Activated CD4-positive, alpha-beta T cell treated with anti-CD3 and anti-CD28 coated beads, Interleukin-2, amount 50 U/mL, for 48 hours (primary cell): ENCODE data around the gene SPATA13.
"Not testable (repeated sequence)": the region's sequence is repeated elsewhere in the genome, so short reads cannot be mapped to it uniquely, and the experiment has no call there.

Source experiments
- DNase-seq, 2 experiments: peaks; one replicate each; pipeline ENCODE4 v3.0.0-alpha.2; 2020

SPATA13 gene

DNA sequence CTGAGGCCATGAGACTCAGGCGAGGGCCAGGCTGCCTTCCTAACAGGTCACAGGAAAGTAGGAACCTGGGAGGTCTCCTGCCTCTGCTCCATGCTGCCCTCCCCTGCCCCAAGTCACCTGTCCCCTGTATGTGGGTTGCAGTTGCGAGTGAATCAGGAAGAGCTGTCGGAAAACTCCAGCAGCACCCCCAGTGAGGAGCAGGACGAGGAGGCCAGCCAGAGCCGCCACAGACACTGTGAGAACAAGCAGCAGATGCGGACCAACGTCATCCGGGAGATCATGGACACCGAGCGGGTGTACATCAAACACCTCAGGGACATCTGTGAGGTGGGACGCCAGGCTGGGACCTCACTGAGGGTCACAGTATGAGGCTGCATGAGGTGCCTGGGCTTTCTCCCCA is 126.1 kb downstream of the SPATA13 start:
- no peak for DNase-seq

DNA sequence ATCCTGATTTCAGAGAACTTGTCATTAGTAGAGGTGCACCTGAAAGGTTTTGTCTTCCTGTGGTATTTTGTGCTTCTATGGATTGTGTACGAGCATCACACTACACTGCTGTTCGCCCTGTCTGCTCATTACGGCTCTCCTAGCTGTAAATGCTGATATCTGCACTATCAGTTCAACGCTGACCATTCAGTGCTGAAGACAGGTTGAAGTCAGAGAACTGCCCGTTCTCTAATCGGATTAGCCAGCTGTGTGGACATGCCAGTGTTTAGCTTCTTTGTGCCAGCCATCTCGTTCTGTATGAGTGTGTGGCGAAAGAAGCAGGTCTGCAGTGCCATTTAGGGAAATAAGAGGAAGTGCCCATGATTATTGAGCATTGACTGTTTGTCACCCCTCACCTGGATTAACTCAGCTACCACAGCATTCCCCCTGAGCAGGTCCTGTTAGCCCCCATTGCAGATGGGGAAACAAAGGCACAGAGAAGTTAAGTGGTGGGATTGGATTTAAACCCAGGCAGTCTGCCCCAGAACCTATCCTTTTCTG is 127.3 kb downstream of the SPATA13 start:
- no peak for DNase-seq

DNA sequence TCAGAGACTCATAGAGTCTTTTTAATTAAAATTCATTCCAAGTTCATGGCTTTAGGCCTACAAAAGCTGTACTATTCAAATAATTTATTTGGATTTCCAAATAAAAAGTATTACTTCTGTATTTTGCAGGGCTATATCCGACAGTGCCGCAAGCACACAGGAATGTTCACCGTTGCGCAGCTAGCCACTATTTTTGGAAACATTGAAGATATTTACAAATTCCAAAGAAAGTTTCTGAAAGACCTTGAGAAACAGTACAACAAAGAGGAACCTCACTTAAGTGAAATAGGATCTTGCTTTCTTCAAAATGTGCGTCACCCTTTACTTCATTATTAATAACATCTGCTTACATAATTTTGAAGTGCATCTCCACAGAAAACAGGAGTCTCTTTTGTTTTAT is 128.3 kb downstream of the SPATA13 start:
- DNase-seq: no peak

DNA sequence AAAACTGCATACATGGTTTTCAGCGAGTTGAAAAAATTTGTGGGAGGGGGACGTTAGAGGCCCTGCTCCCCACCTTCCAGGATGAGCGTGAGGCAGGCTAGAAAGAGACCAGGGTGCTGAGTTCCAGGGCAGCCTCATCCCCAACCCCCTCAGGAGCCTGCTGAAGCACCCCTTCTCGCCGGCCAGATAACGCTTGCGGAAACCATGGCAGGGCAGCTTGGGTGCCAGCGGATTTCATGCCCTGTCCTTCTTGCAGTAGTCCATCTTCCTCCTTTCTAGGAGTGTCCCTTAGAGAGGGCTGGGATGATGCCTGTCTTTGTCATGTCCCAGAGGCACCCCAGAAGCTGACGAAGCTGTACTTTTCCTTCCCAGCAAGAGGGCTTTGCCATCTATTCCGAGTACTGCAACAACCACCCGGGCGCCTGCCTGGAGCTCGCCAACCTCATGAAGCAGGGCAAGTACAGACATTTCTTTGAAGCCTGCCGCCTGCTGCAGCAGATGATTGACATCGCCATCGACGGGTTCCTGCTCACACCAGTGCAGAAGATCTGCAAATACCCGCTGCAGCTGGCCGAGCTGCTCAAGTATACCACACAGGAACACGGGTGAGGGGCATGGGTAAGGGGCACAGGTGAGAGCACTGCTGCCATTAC is 129.9 kb downstream of the SPATA13 start:
- no peak for DNase-seq

DNA sequence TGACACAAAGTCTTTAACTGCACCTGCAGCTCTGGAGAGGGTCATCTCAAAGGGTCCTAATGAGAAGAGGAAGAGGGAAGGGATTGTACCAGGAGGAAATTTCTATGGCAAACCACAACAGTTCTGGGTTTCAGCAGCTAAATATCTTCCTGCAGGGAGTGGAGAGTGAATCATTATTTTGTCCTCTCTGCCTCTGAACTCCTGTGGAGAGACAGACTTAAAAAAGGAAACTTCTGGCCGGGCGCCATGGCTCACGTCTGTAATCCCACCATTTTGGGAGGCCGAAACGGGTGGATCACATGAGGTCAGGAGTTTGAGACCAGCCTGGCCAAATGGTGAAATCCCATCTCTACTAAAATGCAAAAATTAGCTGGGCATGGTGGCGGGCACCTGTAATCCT is 132.0 kb downstream of the SPATA13 start:
- DNase-seq: no peak

DNA sequence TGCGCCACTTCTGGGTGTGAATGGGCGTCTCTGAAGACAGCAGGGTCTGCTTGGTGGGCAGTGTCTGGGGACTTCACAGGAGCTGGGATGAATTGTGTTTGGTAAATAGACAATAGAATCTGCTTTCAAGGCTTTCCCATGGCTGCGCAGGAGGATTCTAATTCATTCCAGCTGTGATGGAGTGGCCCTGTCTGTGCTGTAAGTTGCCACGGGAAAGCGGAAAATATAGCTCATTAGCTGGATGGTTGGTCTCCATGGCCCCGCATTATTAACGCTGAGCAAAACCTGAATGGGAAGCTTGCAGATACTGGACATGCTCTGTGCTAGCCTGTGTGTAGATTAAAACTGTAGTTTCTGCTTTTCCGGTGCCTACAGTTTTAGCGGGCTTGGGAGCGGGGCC is 133.2 kb downstream of the SPATA13 start:
- no peak for DNase-seq

DNA sequence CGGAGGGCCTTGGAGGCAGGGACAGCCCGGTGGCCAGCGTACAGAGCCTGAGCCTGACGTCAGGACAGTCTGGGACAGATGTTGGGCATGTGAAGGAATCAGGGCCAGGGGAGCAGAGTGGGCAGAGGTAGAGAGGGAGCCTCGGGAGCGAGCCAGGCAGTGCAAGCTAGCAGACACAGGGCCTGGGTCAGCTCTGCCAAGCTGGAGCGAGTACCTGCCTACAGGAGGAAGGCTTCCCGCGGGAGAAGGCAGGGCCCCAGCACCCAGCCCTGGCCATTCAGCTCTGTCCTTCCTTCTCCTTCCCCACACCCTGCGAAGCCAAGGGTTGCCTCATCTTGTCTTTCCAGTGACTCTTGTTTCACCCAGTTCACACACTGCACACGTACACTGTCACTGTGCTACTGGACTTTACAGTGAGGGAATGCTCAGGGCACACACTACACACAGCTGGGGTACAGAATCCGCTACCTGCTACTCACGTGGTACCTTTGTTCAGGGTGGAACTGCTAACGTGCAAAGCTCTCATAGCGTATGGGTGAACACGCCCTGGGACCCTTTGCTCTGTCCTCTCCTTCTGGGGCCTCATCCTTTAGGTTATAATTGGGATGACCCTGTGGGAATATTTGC is 139.1 kb downstream of the SPATA13 start:
- no peak for DNase-seq

DNA sequence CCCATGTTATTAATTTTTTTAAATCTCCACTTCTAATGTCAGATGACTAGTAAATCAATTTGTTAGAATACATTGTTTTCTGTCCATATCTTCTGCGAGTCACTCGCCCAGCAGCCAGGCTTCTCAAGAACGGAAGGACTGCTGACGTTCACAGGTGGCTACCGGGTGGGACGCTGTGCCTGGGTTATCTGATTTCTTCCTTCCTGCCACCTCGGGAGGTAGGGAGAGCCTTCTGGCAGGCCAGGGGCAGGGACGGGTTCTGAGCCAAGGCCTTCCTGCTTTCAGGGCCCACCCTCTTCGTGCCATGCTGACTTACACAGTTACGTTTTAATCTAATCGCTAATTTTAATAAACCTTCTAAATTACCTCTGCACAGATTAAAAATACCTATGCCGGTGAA is 140.9 kb downstream of the SPATA13 start:
- DNase-seq: no peak

DNA sequence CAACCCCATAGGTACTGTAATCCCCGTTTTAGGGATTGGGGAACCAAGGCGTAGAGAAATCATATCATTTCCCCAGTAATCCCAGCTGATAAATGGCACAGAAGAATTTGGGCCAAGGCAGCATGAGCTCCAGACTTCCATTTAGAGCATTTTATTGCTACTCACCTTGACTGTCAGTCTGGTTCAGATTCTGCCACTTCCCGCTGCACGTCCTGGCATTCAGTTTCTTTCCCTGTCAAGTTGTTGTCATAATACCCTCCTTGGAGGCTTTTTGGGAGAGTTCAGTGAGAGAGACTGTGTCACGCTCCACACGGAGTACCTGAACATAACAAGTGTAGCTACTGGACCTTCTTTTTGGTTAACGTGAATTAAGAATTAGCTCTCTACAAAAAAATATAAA is 141.4 kb downstream of the SPATA13 start:
- DNase-seq: no peak

DNA sequence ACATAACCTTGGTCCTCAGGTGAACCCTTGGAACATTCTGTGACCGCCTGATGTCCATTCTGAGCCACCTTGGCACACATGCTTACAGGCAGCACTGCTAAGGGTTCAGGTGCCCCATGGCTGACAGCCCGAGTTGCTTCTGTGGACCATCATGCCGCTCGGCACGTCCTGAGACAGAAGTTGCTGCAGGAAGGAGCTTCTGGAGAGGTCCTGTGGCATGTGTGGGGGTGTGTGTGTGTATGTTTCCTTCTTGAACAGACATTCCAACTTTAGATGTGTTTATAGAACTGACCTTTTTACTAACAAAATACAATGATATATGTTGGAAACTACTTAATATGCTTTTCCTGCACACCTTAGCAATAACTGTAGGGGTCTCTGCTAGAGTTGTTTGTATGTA is 144.1 kb downstream of the SPATA13 start:
- no peak for DNase-seq

DNA sequence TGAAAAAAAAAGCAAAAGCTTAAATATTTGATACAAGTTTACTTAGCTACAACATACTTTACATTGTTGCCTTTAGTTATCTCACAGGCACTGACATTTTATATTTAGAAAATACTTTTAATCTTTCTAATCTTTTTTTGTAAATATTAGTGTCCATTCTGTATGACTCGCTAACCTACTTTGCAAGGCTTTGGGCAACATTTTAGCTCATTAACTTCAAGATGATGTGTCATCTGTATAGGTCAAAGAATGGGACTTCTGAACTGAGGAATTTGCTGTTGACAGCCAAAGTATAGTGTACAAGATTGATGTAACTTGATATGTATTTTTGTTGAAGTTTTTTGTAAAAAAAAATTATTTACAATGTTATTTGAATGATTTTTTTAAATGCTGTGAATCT is 146.1 kb downstream of the SPATA13 start:
- no peak for DNase-seq

DNA sequence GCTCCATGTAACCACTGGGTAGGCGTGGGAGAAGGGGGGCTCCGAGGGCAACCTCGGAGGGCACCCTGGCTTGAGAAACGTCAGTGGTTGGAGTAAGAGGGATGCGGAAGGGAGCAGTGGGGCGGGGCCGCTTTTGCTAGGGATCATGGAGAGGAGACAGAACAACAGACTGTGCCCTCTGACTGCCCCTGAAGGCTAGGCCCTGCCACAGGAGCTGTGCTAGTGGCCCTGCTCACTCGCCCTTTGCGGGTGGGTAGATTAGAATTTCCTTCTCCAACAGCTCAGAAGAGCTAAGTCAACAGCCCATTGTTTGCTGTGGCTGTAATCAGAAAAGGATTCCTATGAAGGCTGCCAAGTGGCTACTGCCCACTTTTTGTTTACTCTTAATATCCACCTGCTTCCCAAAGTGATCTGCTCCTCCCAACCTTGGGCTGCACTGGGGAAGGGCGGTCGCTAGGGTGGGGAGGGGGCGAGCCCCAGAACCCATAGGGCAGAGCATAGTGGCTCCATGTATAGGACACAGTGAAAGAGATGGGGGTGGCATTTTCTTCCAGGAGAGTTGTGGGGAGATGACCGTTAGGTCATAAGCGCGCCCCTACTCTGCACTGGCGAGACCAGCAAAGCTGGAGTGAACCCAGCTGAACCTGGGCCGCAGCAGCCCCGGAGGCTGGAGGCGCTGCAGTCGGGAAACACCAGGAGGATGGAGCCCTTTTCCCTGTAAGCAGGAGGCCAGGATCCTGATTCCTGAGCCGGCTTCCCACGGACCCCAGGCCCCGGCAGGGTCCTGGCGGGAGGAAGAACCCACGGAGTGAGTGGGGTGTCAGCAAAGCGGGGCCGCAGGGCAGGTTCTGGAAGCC is 146.9 kb downstream of the SPATA13 start:
- no peak for DNase-seq

DNA sequence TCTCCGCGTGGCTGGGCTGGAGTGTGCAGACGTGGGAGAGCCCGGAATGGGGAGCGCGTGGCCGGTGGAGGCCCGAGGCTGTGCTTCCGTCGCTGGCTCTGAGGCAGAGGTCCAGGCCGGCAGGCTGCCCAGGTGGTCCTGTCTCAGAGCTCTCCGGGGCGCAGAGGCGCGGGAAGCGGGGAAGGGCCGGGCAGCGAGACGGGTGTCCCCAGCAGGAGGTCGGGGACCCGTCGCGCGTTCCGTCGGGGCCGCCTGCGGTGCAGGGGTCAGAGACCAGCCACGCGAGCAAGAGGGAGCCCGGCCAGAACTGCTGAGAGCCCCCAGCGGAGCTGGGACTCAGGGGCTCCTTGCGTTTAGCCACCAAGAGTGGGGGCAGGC is 147.5 kb downstream of the SPATA13 start:
- DNase-seq: no peak

DNA sequence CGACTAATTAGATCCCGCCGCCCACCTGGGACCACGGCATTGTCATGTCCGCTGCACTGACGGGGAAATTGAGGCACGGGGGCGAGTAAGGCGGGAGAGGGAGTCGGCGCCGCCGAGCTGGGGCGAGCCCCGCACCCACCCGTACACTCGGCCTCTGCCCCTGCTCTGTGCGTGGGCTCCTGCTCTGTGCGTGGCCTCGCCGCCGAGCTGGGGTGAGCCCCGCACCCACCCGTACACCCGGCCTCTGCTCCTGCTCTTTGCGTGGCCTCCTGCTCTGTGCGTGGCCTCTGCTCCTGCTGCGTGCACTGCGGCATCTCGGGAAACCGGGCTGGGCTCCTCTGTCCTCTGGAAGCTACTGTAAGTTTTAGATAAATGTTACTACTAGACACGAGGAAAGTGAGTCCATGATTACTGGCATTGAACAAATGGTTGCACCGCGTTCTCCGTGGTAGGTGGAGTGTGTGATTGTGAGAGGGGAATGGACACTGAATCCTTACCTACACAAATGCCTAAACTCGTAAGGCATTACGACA is 148.0 kb downstream of the SPATA13 start:
- DNase-seq: no peak

DNA sequence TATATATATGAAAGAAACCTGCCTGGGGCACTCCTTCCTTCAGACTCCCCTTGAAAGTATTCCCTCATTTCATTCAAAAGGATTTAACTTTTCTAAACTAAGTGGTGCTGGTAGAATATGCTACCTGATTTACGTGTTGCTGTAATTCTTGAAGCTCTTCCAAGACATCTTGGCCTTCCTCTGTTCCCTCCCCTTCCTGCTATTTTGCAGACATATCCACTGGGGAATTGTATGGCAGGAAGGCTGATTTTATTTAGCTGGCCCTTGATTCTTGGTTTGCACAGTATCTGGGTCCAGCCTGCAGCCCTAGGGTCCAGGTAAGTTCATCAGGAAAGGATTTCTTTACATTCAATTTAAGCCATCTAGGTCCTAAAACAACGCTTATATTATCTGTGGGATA is 148.8 kb downstream of the SPATA13 start, which contains the start of gene C1QTNF9:
Gene C1QTNF9 (plus strand): TSS at position 281 of the 400 bp plus-strand sequence. CDS start 6,424 bp downstream, outside the sequence.
- not testable (repeated sequence) for DNase-seq

DNA sequence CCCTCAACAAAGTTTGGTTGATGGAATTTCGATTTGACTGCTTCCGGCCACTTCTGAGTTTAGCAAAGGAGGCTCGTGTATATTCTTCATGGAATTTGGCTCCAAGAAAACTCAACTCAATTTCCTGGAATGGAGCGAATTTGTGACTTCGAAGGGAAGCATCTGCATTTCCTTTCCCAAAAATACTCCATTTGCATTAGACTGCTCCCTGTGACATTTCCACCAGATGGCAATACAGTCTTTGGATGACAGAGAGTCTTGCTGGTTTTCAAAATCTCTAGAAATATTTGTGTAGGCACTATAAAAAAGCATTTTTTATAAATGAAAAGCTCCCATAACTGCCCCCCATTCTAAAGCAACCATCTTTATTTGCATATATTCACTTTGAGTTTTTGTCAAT is 152.9 kb downstream of the SPATA13 start:
- no peak for DNase-seq

DNA sequence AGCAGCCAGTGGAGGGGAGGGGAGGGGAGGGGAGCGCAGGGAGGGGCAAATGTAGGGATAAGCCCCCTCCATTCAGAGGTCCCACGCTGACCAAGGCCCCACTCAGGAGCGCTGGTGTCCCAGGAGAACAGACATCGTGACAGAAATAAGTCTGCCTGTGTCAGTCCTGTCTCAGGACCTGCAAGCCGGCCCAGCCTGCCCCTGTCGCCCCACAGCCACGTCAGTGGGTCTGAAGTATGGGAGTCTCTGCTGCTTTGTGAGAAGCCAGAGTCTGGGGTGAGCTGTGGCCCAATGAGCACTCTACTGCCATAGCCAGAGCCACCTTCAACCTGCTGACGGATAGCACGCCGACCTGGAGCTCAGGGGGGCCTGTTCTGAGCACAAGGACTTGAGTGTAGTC is 157.3 kb downstream of the SPATA13 start:
- not testable (repeated sequence) for DNase-seq

DNA sequence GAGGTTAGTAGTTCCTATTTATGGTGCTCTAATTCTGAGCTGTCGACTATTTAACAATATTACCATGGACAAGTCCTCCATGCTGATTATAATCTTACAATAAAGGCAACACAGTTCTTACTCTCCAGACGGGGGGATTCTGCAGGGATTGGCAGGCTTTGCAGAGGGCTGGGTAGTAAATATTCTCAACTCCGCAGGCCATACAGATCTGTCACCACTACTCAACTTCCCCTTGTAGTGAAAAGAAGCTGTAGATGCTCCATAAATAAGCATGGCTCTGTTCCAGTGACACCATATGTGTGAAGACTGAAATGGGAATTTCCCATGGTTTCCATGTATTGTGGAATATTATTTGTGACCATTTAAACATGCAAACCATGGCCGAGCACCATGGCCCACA is 158.4 kb downstream of the SPATA13 start:
- DNase-seq: not testable (repeated sequence)

DNA sequence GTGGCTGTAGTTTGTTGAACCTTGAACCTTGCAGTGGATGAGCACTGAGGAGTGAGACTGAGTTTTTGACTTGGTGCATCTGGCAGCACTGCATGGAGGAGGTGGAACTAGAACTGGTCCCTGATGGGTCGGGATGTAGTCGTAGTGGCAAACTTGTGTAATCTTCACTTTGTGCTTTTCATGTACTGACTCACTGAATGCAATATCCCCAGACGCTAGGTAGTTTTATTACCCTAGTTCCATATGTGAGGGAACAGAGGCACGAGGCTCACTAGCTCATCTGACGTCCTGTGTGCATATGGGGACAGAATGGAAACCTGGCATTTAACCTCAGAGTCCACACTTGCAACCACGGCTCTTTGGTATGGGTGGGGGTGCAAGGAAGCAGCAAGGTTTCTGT is 159.1 kb downstream of the SPATA13 start:
- DNase-seq: not testable (repeated sequence)

DNA sequence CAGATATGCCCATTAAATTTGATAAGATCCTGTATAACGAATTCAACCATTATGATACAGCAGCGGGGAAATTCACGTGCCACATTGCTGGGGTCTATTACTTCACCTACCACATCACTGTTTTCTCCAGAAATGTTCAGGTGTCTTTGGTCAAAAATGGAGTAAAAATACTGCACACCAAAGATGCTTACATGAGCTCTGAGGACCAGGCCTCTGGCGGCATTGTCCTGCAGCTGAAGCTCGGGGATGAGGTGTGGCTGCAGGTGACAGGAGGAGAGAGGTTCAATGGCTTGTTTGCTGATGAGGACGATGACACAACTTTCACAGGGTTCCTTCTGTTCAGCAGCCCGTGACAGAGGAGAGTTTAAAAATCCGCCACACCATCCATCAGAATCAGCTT is 160.9 kb downstream of the SPATA13 start:
- DNase-seq: not testable (repeated sequence)

DNA sequence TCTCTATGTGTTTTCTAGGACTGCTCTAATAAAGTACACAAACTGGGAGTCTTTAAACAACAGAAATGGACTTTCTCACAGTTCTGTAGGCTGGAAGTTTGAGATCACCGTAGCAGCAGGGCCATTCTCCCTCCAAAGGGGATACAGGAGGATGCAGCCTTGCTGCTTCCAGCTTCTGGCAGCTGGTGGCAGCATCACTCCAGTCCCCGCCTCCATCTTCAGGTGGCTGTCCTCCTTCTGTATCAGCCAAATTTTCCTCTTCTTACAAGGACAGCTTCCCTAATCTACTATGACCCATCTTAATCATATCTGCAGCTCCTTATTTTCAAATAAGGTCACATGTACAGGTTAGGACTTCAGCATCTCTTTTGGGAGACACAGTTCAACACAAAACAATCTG is 161.9 kb downstream of the SPATA13 start:
- not testable (repeated sequence) for DNase-seq

DNA sequence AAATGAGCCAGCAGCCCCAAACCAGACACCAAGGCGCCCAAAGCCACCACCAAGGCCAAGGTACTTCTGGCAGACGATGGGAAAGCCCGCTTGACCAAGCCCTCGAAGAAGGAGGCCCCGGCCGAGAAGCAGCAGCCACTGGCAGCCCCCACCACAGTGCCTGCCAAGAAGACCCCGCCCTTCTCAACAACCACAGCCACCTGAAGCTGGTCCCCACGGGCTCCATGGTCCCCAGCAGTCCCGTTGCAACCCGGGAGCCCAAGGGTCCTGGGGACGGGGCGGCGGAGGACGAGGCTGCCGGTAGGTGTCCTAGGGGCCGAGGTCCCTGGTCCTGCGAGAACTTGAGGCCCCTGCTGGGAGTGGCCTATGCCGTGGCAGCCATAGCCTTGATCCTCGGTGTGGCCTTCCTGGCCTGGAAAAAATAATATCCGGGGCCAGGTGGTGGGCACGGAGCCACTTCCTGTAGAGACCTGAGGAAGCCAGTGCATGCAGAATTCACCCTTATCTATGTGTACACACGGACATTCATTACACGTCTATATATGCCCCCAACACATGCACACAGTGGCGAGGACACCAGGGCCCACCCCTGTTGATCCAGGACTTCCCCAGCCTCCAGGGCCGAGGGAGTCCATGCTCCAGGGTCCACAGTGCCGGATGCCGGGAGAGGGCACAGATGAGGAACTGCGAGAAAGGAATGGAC is 162.7 kb downstream of the SPATA13 start:
- no peak for DNase-seq

DNA sequence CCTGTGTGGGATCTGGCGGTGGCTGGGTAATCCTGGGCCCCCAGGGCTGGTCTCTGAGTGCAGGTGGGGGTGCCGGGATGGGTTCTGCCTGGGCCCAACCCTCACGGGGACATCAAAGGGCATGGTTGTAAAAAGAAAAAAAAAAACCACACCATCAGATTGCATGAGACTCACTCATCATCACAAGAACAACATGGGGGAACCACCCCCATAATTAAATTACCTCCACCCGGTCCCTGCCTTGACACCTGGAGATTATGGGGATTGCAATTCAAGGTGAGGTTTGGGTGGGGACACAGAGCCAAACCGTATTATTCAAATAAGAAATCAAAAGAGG is 163.2 kb downstream of the SPATA13 start:
- no peak for DNase-seq
